Osteocyte (in vitro differentiated cells): ENCODE measurements around the gene COMMD9. TPM values are rescaled to one million over a fixed set of nuclear protein-coding genes. Genes with fewer than 3 reads are reported as not detected.

ENCODE experiments used
- DNase-seq: peaks from one replicate; pipeline ENCODE4 v3.0.0; 2021; ENCODE audit warnings: mixed read lengths; ENCODE audit not compliant: unreplicated experiment; ENCODE audit errors: extremely low spot score
- H3K27ac Mint-ChIP-seq: one replicate; pipeline ENCODE4 v1.8.0; 2021; ENCODE audit warnings: mild to moderate bottlenecking, mixed read lengths; ENCODE audit not compliant: unreplicated experiment
- H3K27me3 Mint-ChIP-seq: one replicate; pipeline ENCODE4 v1.8.0; 2021; ENCODE audit warnings: mixed read lengths; ENCODE audit not compliant: unreplicated experiment
- H3K36me3 Mint-ChIP-seq: one replicate; pipeline ENCODE4 v1.8.0; 2021; ENCODE audit warnings: mixed read lengths; ENCODE audit not compliant: unreplicated experiment
- H3K4me1 Mint-ChIP-seq: one replicate; pipeline ENCODE4 v1.8.0; 2021; ENCODE audit warnings: mixed read lengths; ENCODE audit not compliant: unreplicated experiment
- H3K4me3 Mint-ChIP-seq: one replicate; pipeline ENCODE4 v1.8.0; 2021; ENCODE audit warnings: mild to moderate bottlenecking, moderate library complexity, mixed read lengths; ENCODE audit not compliant: unreplicated experiment
- H3K9me3 Mint-ChIP-seq: one replicate; pipeline ENCODE4 v1.8.0; 2021; ENCODE audit warnings: mixed read lengths; ENCODE audit not compliant: unreplicated experiment
- total RNA-seq: library from RNA; stranded (reverse); gene quantifications from 2 replicates; pipeline ENCODE4 v1.2.1, GENCODE V29; 2021
- TF ChIP-seq, protein P1 (sequence below): fragments of 200-600 bp; sonication (generic); IDR thresholded peaks from 2 replicates; pipeline ENCODE4 v1.5.0; 2021; ENCODE audit warnings: antibody characterized with exemption, mild to moderate bottlenecking, moderate library complexity

Gene COMMD9
- total RNA-seq, 1 donor from 2014 or later: 71.4 TPM

DNA sequence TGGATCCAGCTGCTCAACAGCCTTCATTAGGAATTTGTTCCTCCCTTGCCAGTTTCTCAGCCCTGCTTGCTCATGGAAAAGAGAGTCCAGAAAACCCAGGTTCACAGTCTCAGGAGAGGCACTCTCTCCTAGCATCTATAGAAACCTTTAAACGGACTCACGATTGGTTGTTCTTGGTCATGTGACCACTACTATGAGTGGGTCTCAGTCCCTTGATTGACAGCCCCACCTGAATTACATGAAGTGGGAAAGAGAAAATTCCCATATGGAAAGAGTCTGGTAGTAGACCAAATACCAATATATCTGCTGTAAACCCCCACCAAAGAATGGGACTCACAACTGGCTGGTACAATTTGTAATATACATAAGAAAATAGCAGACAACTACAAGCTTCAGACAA is 54.4 kb downstream of the COMMD9 start:
- no peak overlapping the region for H3K4me3 Mint-ChIP-seq
- no peaks in the 10 kb centered on the region for H3K36me3 Mint-ChIP-seq
- TF ChIP-seq, protein P1, sequence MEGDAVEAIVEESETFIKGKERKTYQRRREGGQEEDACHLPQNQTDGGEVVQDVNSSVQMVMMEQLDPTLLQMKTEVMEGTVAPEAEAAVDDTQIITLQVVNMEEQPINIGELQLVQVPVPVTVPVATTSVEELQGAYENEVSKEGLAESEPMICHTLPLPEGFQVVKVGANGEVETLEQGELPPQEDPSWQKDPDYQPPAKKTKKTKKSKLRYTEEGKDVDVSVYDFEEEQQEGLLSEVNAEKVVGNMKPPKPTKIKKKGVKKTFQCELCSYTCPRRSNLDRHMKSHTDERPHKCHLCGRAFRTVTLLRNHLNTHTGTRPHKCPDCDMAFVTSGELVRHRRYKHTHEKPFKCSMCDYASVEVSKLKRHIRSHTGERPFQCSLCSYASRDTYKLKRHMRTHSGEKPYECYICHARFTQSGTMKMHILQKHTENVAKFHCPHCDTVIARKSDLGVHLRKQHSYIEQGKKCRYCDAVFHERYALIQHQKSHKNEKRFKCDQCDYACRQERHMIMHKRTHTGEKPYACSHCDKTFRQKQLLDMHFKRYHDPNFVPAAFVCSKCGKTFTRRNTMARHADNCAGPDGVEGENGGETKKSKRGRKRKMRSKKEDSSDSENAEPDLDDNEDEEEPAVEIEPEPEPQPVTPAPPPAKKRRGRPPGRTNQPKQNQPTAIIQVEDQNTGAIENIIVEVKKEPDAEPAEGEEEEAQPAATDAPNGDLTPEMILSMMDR: no peak
- H3K27me3 Mint-ChIP-seq: no peaks in the 10 kb centered on the region
- H3K4me1 Mint-ChIP-seq: peaks cover 23% of the 10 kb centered on the region
- no peak overlapping the region for H3K27ac Mint-ChIP-seq
- no peak for DNase-seq
- H3K9me3 Mint-ChIP-seq: no peaks in the 10 kb centered on the region

DNA sequence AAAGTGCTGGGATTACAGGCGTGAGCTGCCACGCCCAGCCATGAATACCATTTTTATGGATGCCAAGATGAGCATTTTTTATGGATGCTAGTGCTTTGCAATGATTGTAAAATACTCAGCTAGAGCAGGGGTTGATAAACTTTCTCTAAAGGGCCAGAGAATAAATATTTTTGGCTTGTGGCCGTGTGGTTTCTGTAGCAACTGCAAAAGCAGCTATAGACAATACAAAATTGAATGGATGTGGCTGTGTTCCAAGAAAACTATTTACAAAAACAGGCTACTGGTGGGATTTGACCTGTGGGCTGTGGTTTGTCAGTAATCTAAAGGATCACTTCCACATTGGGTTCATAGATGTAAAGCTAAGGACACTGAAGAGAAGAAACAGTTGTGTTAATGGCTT is 56.0 kb downstream of the COMMD9 start:
- Mint-ChIP-seq H3K27me3 (no peaks in the 10 kb centered on the region), H3K4me1 (peaks cover 24% of the 10 kb centered on the region), H3K9me3 (no peaks in the 10 kb centered on the region), H3K27ac (no peak overlapping the region), H3K36me3 (peaks cover 7% of the 10 kb centered on the region), H3K4me3 (no peak overlapping the region)
- TF ChIP-seq, protein P1: no peak
- DNase-seq: no peak

DNA sequence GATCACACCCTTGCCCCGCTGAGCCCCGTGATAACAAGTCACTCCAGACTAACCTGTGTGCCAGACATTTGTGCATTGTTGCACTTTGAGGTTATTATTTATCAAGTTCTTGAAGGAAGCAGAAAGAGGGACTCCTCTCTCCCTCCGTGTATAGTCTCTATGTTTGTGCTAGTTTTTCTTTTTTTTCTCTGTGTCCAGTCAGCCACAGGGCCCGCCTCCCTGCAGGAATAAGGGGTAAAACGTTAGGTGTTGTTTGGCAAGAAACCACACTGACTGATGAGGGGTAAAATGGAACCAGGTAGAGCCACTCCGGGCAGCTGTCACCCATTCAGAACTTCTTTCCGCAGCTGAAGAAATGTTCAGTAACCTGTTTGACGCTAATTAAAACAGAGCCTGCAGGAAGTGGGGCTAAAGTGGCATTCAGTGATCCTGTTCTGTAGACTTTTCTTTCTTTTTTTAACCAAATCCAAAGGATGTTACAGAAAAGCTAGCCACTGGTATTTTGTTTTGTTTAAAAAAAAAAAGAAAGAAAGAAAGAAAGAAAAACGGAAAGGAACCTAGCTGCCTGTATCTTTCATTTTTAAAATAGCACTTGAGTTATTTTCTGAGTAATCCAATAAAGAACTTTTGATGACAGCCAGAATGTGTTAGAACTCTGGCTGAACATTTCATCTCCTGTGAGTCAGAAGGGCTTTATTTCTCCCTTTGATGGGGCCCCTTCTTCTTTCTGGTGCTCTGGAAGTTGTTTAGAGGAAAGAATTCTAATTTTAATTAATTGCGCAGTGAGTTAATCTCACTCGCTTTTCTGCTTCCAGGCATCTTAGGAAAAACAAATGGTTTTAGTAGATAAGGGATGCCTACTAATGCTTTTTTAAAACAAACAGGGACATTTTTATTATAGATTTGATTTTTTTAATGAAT is 58.2 kb downstream of the COMMD9 start:
- H3K4me3 Mint-ChIP-seq: no peak overlapping the region
- TF ChIP-seq, protein P1: no peak
- peaks cover 16% of the 10 kb centered on the region for H3K36me3 Mint-ChIP-seq
- peak overlapping the region; percentile 43 for H3K27ac Mint-ChIP-seq
- no peaks in the 10 kb centered on the region for H3K27me3 Mint-ChIP-seq
- no peak for DNase-seq
- peaks cover 24% of the 10 kb centered on the region for H3K4me1 Mint-ChIP-seq
- no peaks in the 10 kb centered on the region for H3K9me3 Mint-ChIP-seq

DNA sequence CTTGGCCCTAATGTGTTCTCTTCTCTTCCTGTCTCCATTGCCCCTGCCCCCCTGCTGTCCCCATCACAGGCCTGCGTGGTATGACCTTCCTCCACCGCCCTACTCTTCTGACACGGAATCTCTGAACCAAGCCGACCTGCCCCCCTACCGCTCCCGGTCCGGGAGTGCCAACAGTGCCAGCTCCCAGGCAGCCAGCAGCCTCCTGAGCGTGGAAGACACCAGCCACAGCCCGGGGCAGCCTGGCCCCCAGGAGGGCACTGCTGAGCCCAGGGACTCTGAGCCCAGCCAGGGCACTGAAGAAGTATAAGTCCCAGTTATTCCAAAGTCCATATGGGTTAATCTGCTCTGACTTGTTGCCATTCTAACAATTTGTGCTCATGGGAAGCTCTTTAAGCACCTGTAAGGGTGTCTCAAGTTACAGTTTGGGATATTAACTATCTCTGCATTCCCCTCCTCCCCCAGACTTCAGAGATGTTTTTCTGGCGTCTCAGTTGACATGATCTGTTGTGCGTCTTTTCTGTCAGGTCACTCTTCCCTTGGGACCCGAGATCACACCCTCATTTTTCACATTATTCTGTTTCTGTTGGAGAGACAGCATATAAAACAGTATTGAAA is 60.0 kb downstream of the COMMD9 start:
- no peaks in the 10 kb centered on the region for H3K27me3 Mint-ChIP-seq
- no peak overlapping the region for H3K4me3 Mint-ChIP-seq
- peaks cover 24% of the 10 kb centered on the region for H3K4me1 Mint-ChIP-seq
- peaks cover 16% of the 10 kb centered on the region for H3K36me3 Mint-ChIP-seq
- TF ChIP-seq, protein P1: no peak
- DNase-seq: no peak
- H3K9me3 Mint-ChIP-seq: no peaks in the 10 kb centered on the region
- no peak overlapping the region for H3K27ac Mint-ChIP-seq

DNA sequence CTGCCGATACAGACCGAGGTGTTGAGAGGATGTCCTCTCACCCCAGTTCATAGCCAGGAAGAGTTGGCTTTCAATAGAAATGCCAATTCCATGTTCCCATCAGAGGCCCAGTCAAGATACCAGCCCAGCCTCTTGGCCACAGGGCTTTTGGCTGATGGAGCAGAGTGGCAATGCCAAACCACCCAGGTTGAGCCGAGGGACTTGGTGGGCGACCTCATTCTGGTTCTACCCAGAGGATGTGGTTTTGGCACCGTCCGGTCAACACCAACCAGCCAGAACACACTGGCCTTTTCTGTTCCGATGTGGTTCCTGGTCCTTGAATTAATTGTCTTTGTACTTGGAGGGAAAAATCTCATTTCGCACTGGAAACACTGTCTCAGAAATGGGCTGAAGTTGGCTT is 60.5 kb downstream of the COMMD9 start:
- Mint-ChIP-seq H3K9me3 (no peaks in the 10 kb centered on the region), H3K4me3 (no peak overlapping the region), H3K27me3 (no peaks in the 10 kb centered on the region), H3K4me1 (peaks cover 24% of the 10 kb centered on the region), H3K36me3 (peaks cover 16% of the 10 kb centered on the region), H3K27ac (no peak overlapping the region)
- TF ChIP-seq, protein P1: no peak
- no peak for DNase-seq
